NCI-H524 treated with DMSO at 0.1 percent for 48 hours (cell line): Measurements from ENCODE around the gene CCDC74B.
"Not testable (repeated sequence)": the region's sequence is repeated elsewhere in the genome, so short reads cannot be mapped to it uniquely, and the experiment has no call there.

Experiments used
- DNase-seq: peaks from one replicate; lab custom pipeline; 2025; lab: John Stamatoyannopoulos, UW

The CCDC74B gene

GRCh38 chr2:130166611-130167010 lies 21.7 kb upstream of the CCDC74B start:
- DNase-seq = not testable (repeated sequence)

GRCh38 chr2:130165293-130166016 lies 20.5 kb upstream of the CCDC74B start:
- DNase-seq = no peak

GRCh38 chr2:130162968-130163367 lies 18.1 kb upstream of the CCDC74B start:
- DNase-seq = no peak

- DNase-seq = not testable (repeated sequence)
Observed at GRCh38 chr2:130162486-130162885, 17.6 kb upstream of the CCDC74B start.

GRCh38 chr2:130160838-130161705 lies 16.2 kb upstream of the CCDC74B start:
- DNase-seq = not testable (repeated sequence)

GRCh38 chr2:130160131-130160530 lies 15.2 kb upstream of the CCDC74B start:
- no peak for DNase-seq

GRCh38 chr2:130159376-130159775 lies 14.5 kb upstream of the CCDC74B start:
- not testable (repeated sequence) for DNase-seq

- no peak for DNase-seq
Observed at GRCh38 chr2:130158631-130159030, 13.7 kb upstream of the CCDC74B start.

- DNase-seq = not testable (repeated sequence)
Observed at GRCh38 chr2:130157825-130158514, 13.1 kb upstream of the CCDC74B start.

GRCh38 chr2:130157354-130157753 lies 12.4 kb upstream of the CCDC74B start:
- not testable (repeated sequence) for DNase-seq

- DNase-seq = no peak
Observed at GRCh38 chr2:130156624-130157004, 11.7 kb upstream of the CCDC74B start.

GRCh38 chr2:130155956-130156623 lies 11.2 kb upstream of the CCDC74B start:
- DNase-seq = not testable (repeated sequence)

GRCh38 chr2:130154773-130155765 lies 10.2 kb upstream of the CCDC74B start:
- no peak for DNase-seq

GRCh38 chr2:130154423-130154770 lies 9.5 kb upstream of the CCDC74B start:
- DNase-seq = not testable (repeated sequence)

GRCh38 chr2:130153721-130154422 lies 9.0 kb upstream of the CCDC74B start:
- not testable (repeated sequence) for DNase-seq

- no peak for DNase-seq
Observed at GRCh38 chr2:130152816-130153595, 8.1 kb upstream of the CCDC74B start.

GRCh38 chr2:130152136-130152815 lies 7.4 kb upstream of the CCDC74B start:
- not testable (repeated sequence) for DNase-seq

- DNase-seq = not testable (repeated sequence)
Observed at GRCh38 chr2:130151145-130151512, 6.2 kb upstream of the CCDC74B start.
